ENCODE data around the gene C17orf58.

The C17orf58 gene

DNA sequence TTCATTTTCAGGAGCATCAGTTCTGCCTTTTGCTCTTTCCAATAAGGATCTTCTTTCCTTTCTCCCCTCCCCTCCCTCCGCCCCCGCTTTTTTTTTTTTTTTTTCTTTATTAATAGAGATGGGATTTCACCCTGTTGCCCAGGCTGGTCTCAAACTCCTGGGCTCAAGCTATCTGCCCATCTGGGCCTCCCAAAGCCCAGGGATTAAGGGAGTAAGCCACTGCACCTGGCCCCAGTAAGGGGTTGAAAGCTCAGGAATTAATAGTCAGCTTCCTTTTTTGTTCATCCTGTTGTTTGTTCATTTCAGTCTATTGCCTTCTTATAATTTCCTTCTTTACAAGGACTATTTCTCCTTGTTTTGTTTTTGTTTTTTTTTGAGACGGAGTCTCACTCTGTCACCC is 7.9 kb upstream of the C17orf58 start:
- Histone ChIP-seq H3K9ac (ENCODE audit: low read length) (no peak overlapping the region), H3K9me3 (ENCODE audit: control insufficient read depth, low read length) (no peaks in the 10 kb centered on the region), H3K14ac (ENCODE audit: low read length in 2 of 2) (no peak overlapping the region), H3K4me2 (ENCODE audit: low read length, poor library complexity, severe bottlenecking) (no peak overlapping the region), H2BK5ac (ENCODE audit: low read depth, low read length, poor library complexity, severe bottlenecking) (no peak overlapping the region), H3K36me3 (ENCODE audit: control insufficient read depth in 1 of 2, insufficient read depth in 2 of 2, low read depth in 1 of 2, low read length in 2 of 2) (no peaks in the 10 kb centered on the region), H3K27me3 (ENCODE audit: control insufficient read depth in 1 of 2, insufficient read depth in 1 of 2, low read length in 2 of 2) (no peaks in the 10 kb centered on the region), H2BK15ac (ENCODE audit: low read depth, poor library complexity, severe bottlenecking) (no peak overlapping the region), H3K4me1 (ENCODE audit: control insufficient read depth, insufficient read depth, low read depth, low read length) (no peaks in the 10 kb centered on the region), H2AK5ac (ENCODE audit: low read length, severe bottlenecking) (no peak overlapping the region), H2AFZ (ENCODE audit: low read depth, low read length) (no peak overlapping the region), H3K4ac (ENCODE audit: low read depth in 1 of 2, low read length in 2 of 2) (no peak overlapping the region), H3K4me3 (ENCODE audit: insufficient read depth in 1 of 2, low read depth in 1 of 2, low read length in 2 of 2) (no peak overlapping the region), H3K23ac (ENCODE audit: low read length in 2 of 2) (no peak overlapping the region), H4K91ac (ENCODE audit: low read length) (no peak overlapping the region), H2BK120ac (ENCODE audit: low read depth, low read length) (no peak overlapping the region), H3K27ac (ENCODE audit: low read length, poor library complexity, severe bottlenecking) (no peak overlapping the region), H2BK12ac (ENCODE audit: low read length in 2 of 2) (no peak overlapping the region), H3K18ac (ENCODE audit: low read depth in 1 of 2, low read length in 2 of 2) (no peak overlapping the region), H4K8ac (ENCODE audit: low read length) (no peak overlapping the region), H3K79me1 (replicated peaks; ENCODE audit: low read length, poor library complexity, severe bottlenecking) (no peaks in the 10 kb centered on the region)
- 100% methylated on average over 1 of the region's 3 CpGs for WGBS
- no peak for DNase-seq

DNA sequence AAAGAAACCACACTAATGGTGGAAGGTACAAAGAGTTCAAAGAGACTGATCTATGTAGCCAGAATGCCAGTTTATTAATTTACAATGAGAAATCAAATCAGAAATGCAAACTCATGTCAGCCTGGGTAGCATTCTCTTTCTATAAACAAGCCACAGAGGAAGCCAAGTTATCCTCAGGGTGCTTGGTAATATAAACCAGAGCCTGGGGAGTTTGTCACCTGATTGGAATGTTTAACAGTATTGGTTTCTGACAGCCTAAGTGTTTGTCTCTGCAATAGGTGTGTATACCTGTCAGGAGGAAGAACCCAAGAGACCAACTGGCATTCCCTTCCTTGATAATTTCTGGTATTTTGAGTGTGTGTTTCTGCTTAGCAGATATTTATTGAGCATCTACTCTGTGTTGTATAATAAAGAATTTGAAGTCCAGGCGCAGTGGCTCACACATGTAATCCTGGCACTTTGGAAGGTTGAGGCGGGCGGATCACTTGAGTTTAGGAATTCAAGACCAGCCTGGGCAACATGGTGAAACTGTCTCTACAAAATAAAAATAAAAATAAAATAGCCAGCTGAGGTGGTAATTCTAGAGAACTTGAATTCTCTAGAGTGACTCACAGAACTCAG is 3.1 kb upstream of the C17orf58 start:
- Histone ChIP-seq H2AFZ (ENCODE audit: low read depth, low read length) (no peak overlapping the region), H3K4me2 (ENCODE audit: low read length, poor library complexity, severe bottlenecking) (no peak overlapping the region), H2AK5ac (ENCODE audit: low read length, severe bottlenecking) (no peak overlapping the region), H4K8ac (ENCODE audit: low read length) (no peak overlapping the region), H3K14ac (ENCODE audit: low read length in 2 of 2) (no peak overlapping the region), H3K27me3 (ENCODE audit: control insufficient read depth in 1 of 2, insufficient read depth in 1 of 2, low read length in 2 of 2) (no peaks in the 10 kb centered on the region), H2BK12ac (ENCODE audit: low read length in 2 of 2) (no peak overlapping the region), H3K4ac (ENCODE audit: low read depth in 1 of 2, low read length in 2 of 2) (no peak overlapping the region), H2BK15ac (ENCODE audit: low read depth, poor library complexity, severe bottlenecking) (no peak overlapping the region), H3K18ac (ENCODE audit: low read depth in 1 of 2, low read length in 2 of 2) (no peak overlapping the region), H3K9me3 (ENCODE audit: control insufficient read depth, low read length) (no peaks in the 10 kb centered on the region), H3K27ac (ENCODE audit: low read length, poor library complexity, severe bottlenecking) (no peak overlapping the region), H3K4me3 (ENCODE audit: insufficient read depth in 1 of 2, low read depth in 1 of 2, low read length in 2 of 2) (no peak overlapping the region), H2BK120ac (ENCODE audit: low read depth, low read length) (no peak overlapping the region), H3K36me3 (ENCODE audit: control insufficient read depth in 1 of 2, insufficient read depth in 2 of 2, low read depth in 1 of 2, low read length in 2 of 2) (no peaks in the 10 kb centered on the region), H4K91ac (ENCODE audit: low read length) (no peak overlapping the region), H3K79me1 (replicated peaks; ENCODE audit: low read length, poor library complexity, severe bottlenecking) (no peaks in the 10 kb centered on the region), H3K23ac (ENCODE audit: low read length in 2 of 2) (no peak overlapping the region), H3K4me1 (ENCODE audit: control insufficient read depth, insufficient read depth, low read depth, low read length) (peaks cover 10% of the 10 kb centered on the region), H2BK5ac (ENCODE audit: low read depth, low read length, poor library complexity, severe bottlenecking) (no peak overlapping the region), H3K9ac (ENCODE audit: low read length) (no peak overlapping the region)
- WGBS, result 89% methylated on average over 1 of the region's 3 CpGs
- DNase-seq, result no peak

DNA sequence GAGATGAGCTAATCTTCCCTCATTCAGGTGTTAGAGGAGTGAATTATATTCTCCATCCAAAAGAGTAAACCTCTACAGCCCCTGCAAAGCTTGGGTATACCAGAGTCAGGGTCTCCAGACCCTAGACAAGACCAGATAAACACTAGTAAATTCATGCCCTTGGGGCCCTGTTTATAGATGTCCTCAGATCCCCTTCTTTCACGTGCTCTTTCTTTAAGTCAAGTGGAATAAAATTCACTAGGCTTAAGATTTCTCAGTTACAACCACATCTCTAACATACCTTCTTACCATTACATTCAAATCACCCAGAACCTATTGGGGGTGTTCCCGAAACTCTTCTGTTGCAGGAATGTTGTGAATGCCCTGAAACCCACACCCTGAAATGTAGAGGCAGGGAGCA is 2.2 kb upstream of the C17orf58 start:
- no peak overlapping the region for H2AK5ac ChIP-seq (ENCODE audit: low read length, severe bottlenecking)
- no peaks in the 10 kb centered on the region for H3K9me3 ChIP-seq (ENCODE audit: control insufficient read depth, low read length)
- H2AFZ ChIP-seq (ENCODE audit: low read depth, low read length), result no peak overlapping the region
- H3K4ac ChIP-seq (ENCODE audit: low read depth in 1 of 2, low read length in 2 of 2), result no peak overlapping the region
- no peak overlapping the region for H2BK5ac ChIP-seq (ENCODE audit: low read depth, low read length, poor library complexity, severe bottlenecking)
- WGBS, result 71% methylated on average over 2 of the region's 2 CpGs
- H2BK12ac ChIP-seq (ENCODE audit: low read length in 2 of 2), result no peak overlapping the region
- H4K91ac ChIP-seq (ENCODE audit: low read length), result no peak overlapping the region
- no peak overlapping the region for H3K14ac ChIP-seq (ENCODE audit: low read length in 2 of 2)
- no peaks in the 10 kb centered on the region for H3K27me3 ChIP-seq (ENCODE audit: control insufficient read depth in 1 of 2, insufficient read depth in 1 of 2, low read length in 2 of 2)
- no peak overlapping the region for H3K4me2 ChIP-seq (ENCODE audit: low read length, poor library complexity, severe bottlenecking)
- H3K23ac ChIP-seq (ENCODE audit: low read length in 2 of 2), result no peak overlapping the region
- peak; percentile 59 for DNase-seq
- no peak overlapping the region for H3K27ac ChIP-seq (ENCODE audit: low read length, poor library complexity, severe bottlenecking)
- no peak overlapping the region for H2BK120ac ChIP-seq (ENCODE audit: low read depth, low read length)
- no peak overlapping the region for H3K4me3 ChIP-seq (ENCODE audit: insufficient read depth in 1 of 2, low read depth in 1 of 2, low read length in 2 of 2)
- H3K36me3 ChIP-seq (ENCODE audit: control insufficient read depth in 1 of 2, insufficient read depth in 2 of 2, low read depth in 1 of 2, low read length in 2 of 2), result no peaks in the 10 kb centered on the region
- no peak overlapping the region for H3K9ac ChIP-seq (ENCODE audit: low read length)
- H2BK15ac ChIP-seq (ENCODE audit: low read depth, poor library complexity, severe bottlenecking), result no peak overlapping the region
- H4K8ac ChIP-seq (ENCODE audit: low read length), result no peak overlapping the region
- no peak overlapping the region for H3K18ac ChIP-seq (ENCODE audit: low read depth in 1 of 2, low read length in 2 of 2)
- H3K79me1 ChIP-seq (replicated peaks; ENCODE audit: low read length, poor library complexity, severe bottlenecking), result no peaks in the 10 kb centered on the region
- peaks cover 14% of the 10 kb centered on the region for H3K4me1 ChIP-seq (ENCODE audit: control insufficient read depth, insufficient read depth, low read depth, low read length)

DNA sequence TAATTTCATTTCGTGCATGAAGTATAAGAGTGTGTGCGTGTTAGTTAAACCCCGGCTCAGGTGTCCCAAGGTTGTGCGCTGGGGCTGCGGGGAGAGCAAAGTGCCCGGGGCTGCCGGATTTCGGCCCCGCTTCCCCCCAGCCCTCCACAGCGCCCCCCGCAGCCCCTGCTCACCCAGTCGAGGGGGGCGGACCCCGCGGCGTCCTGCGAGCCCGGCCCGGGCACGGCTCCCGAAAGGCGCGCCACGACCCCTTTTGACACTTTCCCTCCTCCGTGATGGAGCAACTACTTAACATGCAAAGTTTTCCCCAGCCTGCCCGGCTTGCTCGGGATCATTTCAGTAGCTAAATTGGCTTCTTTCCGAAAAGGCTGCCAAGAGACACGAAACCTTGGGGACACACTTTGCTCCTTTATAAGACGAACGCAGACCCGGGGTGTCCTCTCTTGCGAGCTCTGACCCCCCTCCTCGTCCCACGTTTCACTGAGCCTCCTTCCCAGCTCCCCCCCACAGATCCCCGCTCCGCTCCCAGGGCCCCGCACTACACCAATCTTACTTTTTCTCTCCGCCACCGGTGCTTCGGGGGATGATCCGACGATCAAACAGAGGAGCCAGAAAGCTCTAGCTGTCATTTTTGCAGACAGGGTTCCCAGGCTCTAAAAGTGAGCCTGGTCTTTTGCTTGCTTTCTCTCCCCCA is 552 bp downstream of the C17orf58 start:
- 1% methylated on average over 42 of the region's 43 CpGs for WGBS

More for the DNA sequence above, 552 bp downstream of the C17orf58 start:
- Histone ChIP-seq H3K27ac (ENCODE audit: low read length, poor library complexity, severe bottlenecking) (no peak overlapping the region), H3K14ac (ENCODE audit: low read length in 2 of 2) (peak overlapping the region; percentile 32 to 36), H2AK5ac (ENCODE audit: low read length, severe bottlenecking) (no peak overlapping the region), H3K9me3 (ENCODE audit: control insufficient read depth, low read length) (no peaks in the 10 kb centered on the region), H2BK12ac (ENCODE audit: low read length in 2 of 2) (peak overlapping the region in 1 of 2 experiments; percentile 31), H3K18ac (ENCODE audit: low read depth in 1 of 2, low read length in 2 of 2) (peak overlapping the region in 1 of 2 experiments; percentile 61), H2BK120ac (ENCODE audit: low read depth, low read length) (no peak overlapping the region), H3K36me3 (ENCODE audit: control insufficient read depth in 1 of 2, insufficient read depth in 2 of 2, low read depth in 1 of 2, low read length in 2 of 2) (peaks cover 0 to 3% of the 10 kb centered on the region in 2 experiments), H2BK5ac (ENCODE audit: low read depth, low read length, poor library complexity, severe bottlenecking) (no peak overlapping the region), H3K4ac (ENCODE audit: low read depth in 1 of 2, low read length in 2 of 2) (peak overlapping the region in 1 of 2 experiments; percentile 26), H2AFZ (ENCODE audit: low read depth, low read length) (no peak overlapping the region), H3K4me1 (ENCODE audit: control insufficient read depth, insufficient read depth, low read depth, low read length) (peaks cover 14% of the 10 kb centered on the region), H3K23ac (ENCODE audit: low read length in 2 of 2) (peak overlapping the region in 1 of 2 experiments; percentile 59), H3K9ac (ENCODE audit: low read length) (peak overlapping the region; percentile 88), H4K8ac (ENCODE audit: low read length) (no peak overlapping the region), H3K79me1 (replicated peaks; ENCODE audit: low read length, poor library complexity, severe bottlenecking) (no peaks in the 10 kb centered on the region), H3K27me3 (ENCODE audit: control insufficient read depth in 1 of 2, insufficient read depth in 1 of 2, low read length in 2 of 2) (no peaks in the 10 kb centered on the region), H3K4me2 (ENCODE audit: low read length, poor library complexity, severe bottlenecking) (peak overlapping the region; percentile 99), H2BK15ac (ENCODE audit: low read depth, poor library complexity, severe bottlenecking) (no peak overlapping the region), H3K4me3 (ENCODE audit: insufficient read depth in 1 of 2, low read depth in 1 of 2, low read length in 2 of 2) (peak overlapping the region; percentile 52 to 91), H4K91ac (ENCODE audit: low read length) (peak overlapping the region; percentile 50)
- peak; percentile 46 for DNase-seq
